Glomerular visceral epithelial cell (primary cell): ENCODE data around the gene RIN1.
A peak's percentile ranks its signal among the peaks of the same experiment; 100 is the strongest.
"Not testable (repeated sequence)": the region's sequence is repeated elsewhere in the genome, so short reads cannot be mapped to it uniquely, and the experiment has no call there.

Experiments
- DNase-seq: peaks from one replicate; pipeline ENCODE4 v3.0.0-alpha.2; 2016; ENCODE audit errors: extremely low spot score

The RIN1 gene

GRCh38 chr11:66334605-66335442, 1.4 kb downstream of the RIN1 start:
- DNase-seq: no peak

GRCh38 chr11:66333896-66334604, 2.2 kb downstream of the RIN1 start:
- DNase-seq: no peak

- no peak for DNase-seq
Measured at GRCh38 chr11:66333220-66333877, 2.9 kb downstream of the RIN1 start.

GRCh38 chr11:66332371-66333219, 3.6 kb downstream of the RIN1 start:
- DNase-seq: no peak

- no peak for DNase-seq
Measured at GRCh38 chr11:66331542-66332370, 4.5 kb downstream of the RIN1 start.

GRCh38 chr11:66330931-66331330, 5.3 kb downstream of the RIN1 start:
- DNase-seq: no peak

- DNase-seq: no peak
Measured at GRCh38 chr11:66329165-66329673, 7.0 kb downstream of the RIN1 start.

GRCh38 chr11:66328302-66329144, 7.7 kb downstream of the RIN1 start:
- peak; percentile 74 for DNase-seq

- DNase-seq: no peak
Measured at GRCh38 chr11:66328031-66328301, 8.3 kb downstream of the RIN1 start.

GRCh38 chr11:66327171-66328030, 8.8 kb downstream of the RIN1 start:
- peak; percentile 42 for DNase-seq

- peak; percentile 31 for DNase-seq
Measured at GRCh38 chr11:66326261-66327111, 9.7 kb downstream of the RIN1 start.

- no peak for DNase-seq
Measured at GRCh38 chr11:66325263-66325671, 11.0 kb downstream of the RIN1 start.

- no peak for DNase-seq
Measured at GRCh38 chr11:66324664-66325063, 11.6 kb downstream of the RIN1 start.

GRCh38 chr11:66323684-66324083, 12.6 kb downstream of the RIN1 start:
- no peak for DNase-seq

- no peak for DNase-seq
Measured at GRCh38 chr11:66322732-66323427, 13.4 kb downstream of the RIN1 start.

GRCh38 chr11:66321606-66322005, 14.6 kb downstream of the RIN1 start:
- no peak for DNase-seq

- DNase-seq: not testable (repeated sequence)
Measured at GRCh38 chr11:66320748-66321147, 15.5 kb downstream of the RIN1 start.
